Measurements from ENCODE around the gene FBXL16.

DNA sequence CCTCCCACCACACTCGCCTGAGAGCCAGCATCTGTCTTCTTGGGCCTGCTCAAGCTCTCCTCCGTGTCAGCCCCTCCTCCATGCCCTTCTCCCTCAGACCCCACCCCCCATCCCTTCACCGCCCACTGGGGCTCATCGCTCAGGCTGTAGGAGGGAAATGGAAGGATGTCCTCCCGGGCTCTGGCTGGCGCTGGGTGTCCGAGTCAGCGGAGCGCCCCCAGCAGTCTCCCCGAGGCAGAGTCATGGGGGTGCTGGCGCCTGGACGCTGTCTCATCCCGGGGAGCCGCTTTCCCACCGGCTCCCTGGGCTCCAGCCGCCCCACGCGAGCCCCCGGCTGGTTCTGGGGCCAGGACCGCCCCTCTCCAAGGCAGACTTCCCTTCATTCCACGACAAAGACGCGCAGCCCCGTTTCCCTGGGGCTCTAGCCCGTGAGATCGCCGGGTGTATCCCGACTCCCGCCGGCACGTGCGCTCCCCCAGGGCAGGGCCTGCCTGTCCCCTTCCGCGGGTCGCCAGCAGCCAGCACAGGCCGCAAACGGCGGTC is 14.9 kb upstream of the FBXL16 start:
- TF ChIP-seq, protein P1, sequence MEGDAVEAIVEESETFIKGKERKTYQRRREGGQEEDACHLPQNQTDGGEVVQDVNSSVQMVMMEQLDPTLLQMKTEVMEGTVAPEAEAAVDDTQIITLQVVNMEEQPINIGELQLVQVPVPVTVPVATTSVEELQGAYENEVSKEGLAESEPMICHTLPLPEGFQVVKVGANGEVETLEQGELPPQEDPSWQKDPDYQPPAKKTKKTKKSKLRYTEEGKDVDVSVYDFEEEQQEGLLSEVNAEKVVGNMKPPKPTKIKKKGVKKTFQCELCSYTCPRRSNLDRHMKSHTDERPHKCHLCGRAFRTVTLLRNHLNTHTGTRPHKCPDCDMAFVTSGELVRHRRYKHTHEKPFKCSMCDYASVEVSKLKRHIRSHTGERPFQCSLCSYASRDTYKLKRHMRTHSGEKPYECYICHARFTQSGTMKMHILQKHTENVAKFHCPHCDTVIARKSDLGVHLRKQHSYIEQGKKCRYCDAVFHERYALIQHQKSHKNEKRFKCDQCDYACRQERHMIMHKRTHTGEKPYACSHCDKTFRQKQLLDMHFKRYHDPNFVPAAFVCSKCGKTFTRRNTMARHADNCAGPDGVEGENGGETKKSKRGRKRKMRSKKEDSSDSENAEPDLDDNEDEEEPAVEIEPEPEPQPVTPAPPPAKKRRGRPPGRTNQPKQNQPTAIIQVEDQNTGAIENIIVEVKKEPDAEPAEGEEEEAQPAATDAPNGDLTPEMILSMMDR (conservative IDR thresholded peaks at IDR 0.05; ENCODE audit: low read length) = 0 out of 2 replicates have a peak, but pooled peaks have one; percentile 19
- no peak for TF ChIP-seq EZH2phosphoT487 (IDR thresholded peaks at IDR 0.05; ENCODE audit: borderline replicate concordance)

Measured in Loucy (cell line).